ENCODE results near the gene SLC19A2. TPM values are rescaled to one million over a fixed set of nuclear protein-coding genes. Genes with fewer than 3 reads are reported as not detected.

The SLC19A2 gene
- total RNA-seq, 1 experiment from 2014 or later, result 8.4 TPM

Other genes with a start within 250 kb of the SLC19A2 start
- gene NME7, start 118.1 kb downstream of the SLC19A2 start, total RNA-seq (2014; rRNA removed; shearing (Covaris generic)), result 83.7 and 92.4 TPM in 2 replicates
- gene BLZF1, start 117.7 kb downstream of the SLC19A2 start, total RNA-seq (2014; rRNA removed; shearing (Covaris generic)), result 41.3 and 46.3 TPM in 2 replicates
- gene CCDC181, start 58.5 kb downstream of the SLC19A2 start, total RNA-seq (2014; rRNA removed; shearing (Covaris generic)), result 0.24 and 0.60 TPM in 2 replicates
- not detected in 2 replicates for gene F5, start 100.5 kb upstream of the SLC19A2 start, total RNA-seq (2014; rRNA removed; shearing (Covaris generic))
- gene SELP, start 144.2 kb upstream of the SLC19A2 start, total RNA-seq (2014; rRNA removed; shearing (Covaris generic)), result not detected in 2 replicates
- gene SELL, start 225.7 kb upstream of the SLC19A2 start, total RNA-seq (2014; rRNA removed; shearing (Covaris generic)), result not detected in 2 replicates
- not detected in 2 replicates for gene SELE, start 248.1 kb upstream of the SLC19A2 start, total RNA-seq (2014; rRNA removed; shearing (Covaris generic))